ENCODE data around the gene MARS1. TPM values are rescaled to one million over a fixed set of nuclear protein-coding genes. Genes with fewer than 3 reads are reported as not detected.
A peak's percentile ranks its signal among the peaks of the same experiment; 100 is the strongest.

MARS1 gene
- total RNA-seq, 1 donor from 2014 or later = 141 TPM

DNA sequence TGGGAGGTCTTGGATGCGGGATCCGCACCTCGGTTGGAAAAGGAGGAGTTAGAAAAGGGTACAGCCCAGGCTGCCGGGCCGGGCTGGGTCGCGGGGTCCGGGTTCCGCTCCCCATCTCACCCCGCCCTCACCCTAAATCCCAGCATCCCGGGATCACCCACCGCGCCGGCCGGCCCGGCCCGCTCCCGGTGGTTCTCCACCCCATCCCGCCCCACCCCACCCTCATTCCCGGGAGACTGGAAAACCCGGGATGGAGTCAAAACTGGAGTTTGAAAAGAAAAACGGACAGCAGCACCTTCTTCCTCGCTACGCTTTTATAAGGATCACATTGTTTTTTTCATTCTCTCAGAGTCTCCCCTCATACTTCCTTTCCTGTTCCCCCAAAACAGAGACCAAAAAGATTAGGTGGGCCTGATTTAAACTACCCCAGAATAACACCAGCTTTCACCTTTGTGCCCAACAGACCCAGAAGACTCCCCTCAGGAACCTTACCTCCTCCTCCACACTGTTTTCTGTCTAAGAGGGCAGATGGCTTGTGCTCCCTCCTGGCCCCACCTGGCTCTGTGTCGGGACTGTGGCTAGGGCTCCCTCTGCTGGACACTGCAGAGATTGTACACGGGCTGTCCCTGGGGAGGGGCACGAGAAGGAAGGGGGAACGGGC is 25.5 kb upstream of the MARS1 start:
- peaks cover 6% of the 10 kb centered on the region for H3K27me3 ChIP-seq
- no peaks in the 10 kb centered on the region for H3K9me3 ChIP-seq
- H3K4me1 ChIP-seq = peaks cover 32% of the 10 kb centered on the region
- peak overlapping the region; percentile 65 for H3K4me3 ChIP-seq
- H3K27ac ChIP-seq = peak overlapping the region; percentile 51
- intact Hi-C loops (cut with DNase I) = no loop called here
- ATAC-seq (peak; percentile 87), DNase-seq (peak; percentile 90)
- no peaks in the 10 kb centered on the region for H3K36me3 ChIP-seq
- TF ChIP-seq, protein P1, sequence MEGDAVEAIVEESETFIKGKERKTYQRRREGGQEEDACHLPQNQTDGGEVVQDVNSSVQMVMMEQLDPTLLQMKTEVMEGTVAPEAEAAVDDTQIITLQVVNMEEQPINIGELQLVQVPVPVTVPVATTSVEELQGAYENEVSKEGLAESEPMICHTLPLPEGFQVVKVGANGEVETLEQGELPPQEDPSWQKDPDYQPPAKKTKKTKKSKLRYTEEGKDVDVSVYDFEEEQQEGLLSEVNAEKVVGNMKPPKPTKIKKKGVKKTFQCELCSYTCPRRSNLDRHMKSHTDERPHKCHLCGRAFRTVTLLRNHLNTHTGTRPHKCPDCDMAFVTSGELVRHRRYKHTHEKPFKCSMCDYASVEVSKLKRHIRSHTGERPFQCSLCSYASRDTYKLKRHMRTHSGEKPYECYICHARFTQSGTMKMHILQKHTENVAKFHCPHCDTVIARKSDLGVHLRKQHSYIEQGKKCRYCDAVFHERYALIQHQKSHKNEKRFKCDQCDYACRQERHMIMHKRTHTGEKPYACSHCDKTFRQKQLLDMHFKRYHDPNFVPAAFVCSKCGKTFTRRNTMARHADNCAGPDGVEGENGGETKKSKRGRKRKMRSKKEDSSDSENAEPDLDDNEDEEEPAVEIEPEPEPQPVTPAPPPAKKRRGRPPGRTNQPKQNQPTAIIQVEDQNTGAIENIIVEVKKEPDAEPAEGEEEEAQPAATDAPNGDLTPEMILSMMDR (IDR thresholded peaks at IDR 0.05) = peak; percentile 94

DNA sequence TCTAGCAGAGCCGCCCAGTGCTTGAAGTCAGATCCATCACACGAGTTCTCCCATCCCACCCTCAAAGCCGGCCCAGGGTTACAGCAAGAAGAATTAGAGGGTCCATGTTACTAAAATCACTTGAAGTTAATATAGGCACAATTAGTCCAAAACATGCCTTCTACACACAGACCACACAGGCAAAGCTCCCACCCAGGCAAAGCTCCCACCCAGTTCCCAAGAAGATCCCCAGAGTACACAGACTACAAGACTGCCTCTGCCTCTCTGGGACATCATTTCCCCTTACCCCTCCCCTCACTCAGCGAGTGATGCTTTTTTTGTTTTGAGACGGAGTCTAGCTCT is 25.0 kb upstream of the MARS1 start:
- H3K27me3 ChIP-seq = peaks cover 6% of the 10 kb centered on the region
- intact Hi-C loops (cut with DNase I) = no loop called here
- no peak for DNase-seq
- ATAC-seq = no peak
- peak overlapping the region; percentile 65 for H3K4me3 ChIP-seq
- H3K9me3 ChIP-seq = no peaks in the 10 kb centered on the region
- H3K4me1 ChIP-seq = peaks cover 32% of the 10 kb centered on the region
- H3K36me3 ChIP-seq = no peaks in the 10 kb centered on the region
- no peak overlapping the region for H3K27ac ChIP-seq
- TF ChIP-seq, protein P1 (IDR thresholded peaks at IDR 0.05) = no peak

DNA sequence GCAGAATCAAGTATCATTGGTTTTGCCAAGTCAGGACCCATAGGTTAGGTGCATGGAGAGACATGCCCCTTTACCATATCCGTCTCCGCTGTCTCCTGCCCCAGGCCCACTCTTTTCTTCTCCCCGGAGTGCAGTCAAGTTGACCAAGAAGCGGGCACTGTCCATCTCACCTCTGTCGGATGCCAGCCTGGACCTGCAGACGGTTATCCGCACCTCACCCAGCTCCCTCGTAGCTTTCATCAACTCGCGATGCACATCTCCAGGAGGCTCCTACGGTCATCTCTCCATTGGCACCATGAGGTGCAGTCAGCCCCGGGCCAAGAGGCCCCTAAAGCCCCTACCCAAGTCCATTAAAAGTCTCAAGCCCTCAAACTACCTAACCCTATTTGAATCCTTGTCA is 23.3 kb upstream of the MARS1 start:
- Histone ChIP-seq H3K27ac (no peak overlapping the region), H3K36me3 (no peaks in the 10 kb centered on the region), H3K9me3 (no peaks in the 10 kb centered on the region), H3K27me3 (peaks cover 6% of the 10 kb centered on the region), H3K4me3 (no peak overlapping the region), H3K4me1 (peaks cover 26% of the 10 kb centered on the region)
- DNase-seq (no peak), ATAC-seq (no peak)
- intact Hi-C loops (cut with DNase I) = no loop called here
- TF ChIP-seq, protein P1 (IDR thresholded peaks at IDR 0.05) = no peak

DNA sequence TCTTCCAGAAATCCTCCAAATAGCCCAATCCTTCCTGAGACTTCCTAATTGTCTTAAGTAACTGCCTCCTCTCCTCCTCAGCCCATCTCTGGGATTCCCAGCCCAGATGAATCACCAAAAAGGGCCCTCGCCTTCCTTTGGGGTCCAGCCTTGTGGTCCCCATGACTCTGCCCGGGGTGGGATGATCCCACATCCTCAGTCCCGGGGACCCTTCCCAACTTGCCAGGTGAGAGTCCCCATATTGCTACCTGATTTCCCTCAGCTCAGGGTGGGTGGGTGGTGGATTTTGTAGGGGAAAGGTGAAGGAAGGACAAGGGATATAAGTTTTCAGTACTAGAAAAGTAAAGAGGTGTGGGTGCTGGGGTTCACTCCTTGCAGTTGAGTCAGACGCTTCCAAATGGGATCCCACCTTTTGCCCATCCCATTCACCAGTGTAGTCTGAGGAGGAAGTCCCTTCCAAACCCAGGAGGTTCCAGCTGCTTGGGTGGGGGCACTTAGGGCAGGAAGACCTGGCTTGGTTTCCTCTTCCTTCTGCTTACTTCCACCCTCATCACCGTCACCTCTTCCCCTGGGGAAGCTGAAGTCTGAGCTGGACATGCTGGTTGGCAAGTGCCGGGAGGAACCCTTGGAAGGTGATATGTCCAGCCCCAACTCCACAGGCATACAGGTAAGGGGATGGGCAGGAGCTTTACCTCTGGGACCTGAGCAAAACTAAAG is 22.7 kb upstream of the MARS1 start:
- intact Hi-C loops (cut with DNase I) = no loop called here
- H3K4me3 ChIP-seq = no peak overlapping the region
- DNase-seq = no peak

DNA sequence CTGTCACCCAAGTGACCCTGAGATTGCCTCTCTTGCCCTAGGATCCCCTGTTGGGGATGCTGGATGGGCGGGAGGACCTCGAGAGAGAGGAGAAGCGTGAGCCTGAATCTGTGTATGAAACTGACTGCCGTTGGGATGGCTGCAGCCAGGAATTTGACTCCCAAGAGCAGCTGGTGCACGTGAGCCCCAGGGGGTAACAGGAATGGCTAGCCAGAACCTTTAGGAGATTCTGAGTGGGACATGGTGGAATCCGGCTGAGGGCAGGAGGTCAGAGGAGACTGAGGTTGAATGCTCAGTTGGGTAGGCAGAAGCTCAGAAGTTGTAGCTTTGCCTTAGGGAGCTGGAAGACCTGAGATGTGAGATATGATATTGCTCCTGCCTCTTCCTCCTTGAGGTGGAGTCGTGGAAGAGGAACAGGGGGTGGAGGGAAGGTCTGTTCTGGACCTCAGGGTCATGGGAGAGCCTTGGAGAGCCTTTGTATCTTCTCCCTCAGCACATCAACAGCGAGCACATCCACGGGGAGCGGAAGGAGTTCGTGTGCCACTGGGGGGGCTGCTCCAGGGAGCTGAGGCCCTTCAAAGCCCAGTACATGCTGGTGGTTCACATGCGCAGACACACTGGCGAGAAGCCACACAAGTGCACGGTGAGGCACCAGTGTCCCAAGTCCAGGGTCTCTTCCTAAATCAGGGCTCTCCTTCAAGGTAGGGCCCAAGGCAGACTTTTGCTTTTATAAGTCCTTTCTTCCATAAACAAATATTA is 21.9 kb upstream of the MARS1 start:
- Histone ChIP-seq H3K36me3 (no peaks in the 10 kb centered on the region), H3K9me3 (no peaks in the 10 kb centered on the region), H3K27me3 (peaks cover 4% of the 10 kb centered on the region), H3K4me3 (no peak overlapping the region), H3K4me1 (peaks cover 17% of the 10 kb centered on the region), H3K27ac (no peak overlapping the region)
- TF ChIP-seq, protein P1 (IDR thresholded peaks at IDR 0.05) = no peak
- DNase-seq = no peak
- no peak for ATAC-seq
- intact Hi-C loops (cut with DNase I) = no loop called here

More for the DNA sequence above, 22.7 kb upstream of the MARS1 start:
- Histone ChIP-seq H3K27ac (no peak overlapping the region), H3K27me3 (peaks cover 6% of the 10 kb centered on the region), H3K9me3 (no peaks in the 10 kb centered on the region), H3K4me1 (peaks cover 23% of the 10 kb centered on the region), H3K36me3 (no peaks in the 10 kb centered on the region)
- TF ChIP-seq, protein P1 (IDR thresholded peaks at IDR 0.05) = no peak
- ATAC-seq = no peak
